ENCODE results near the gene DOK7. TPM values are rescaled to one million over a fixed set of nuclear protein-coding genes. Genes with fewer than 3 reads are reported as not detected.

DOK7 gene
- polyA plus RNA-seq, 3 donors: not detected

GRCh38 chr4:3445111-3445820, 17.8 kb upstream of the DOK7 start:
- WGBS (ENCODE audit: insufficient coverage): 89% methylated on average over 29 of the region's 34 CpGs
- H3K9me3 ChIP-seq (replicated peaks in 1 of 2; ENCODE audit: control insufficient read depth in 1 of 2, insufficient read depth in 1 of 2, low read length in 2 of 2): no peaks in the 10 kb centered on the region
- H3K4me1 ChIP-seq (ENCODE audit: control insufficient read depth in 1 of 2, insufficient read depth in 2 of 2, low read length in 2 of 2): peaks cover 5 to 6% of the 10 kb centered on the region in 2 donors
- TF ChIP-seq CTCF (IDR thresholded peaks at IDR 0.05): no peak
- no peak overlapping the region for H3K9ac ChIP-seq (ENCODE audit: insufficient read depth, low read length, poor library complexity, severe bottlenecking)
- H3K27me3 Mint-ChIP-seq (ENCODE audit: low read depth in 3 of 3): peaks cover 1 to 3% (median 2%) of the 10 kb centered on the region in 3 donors
- H3K9me3 Mint-ChIP-seq: peaks cover 0 to 3% (median 0%) of the 10 kb centered on the region in 7 donors
- no peak overlapping the region for H3K4me3 ChIP-seq (replicated peaks in 1 of 3; ENCODE audit: low read depth in 2 of 3, low read length in 3 of 3)
- H3K4me3 Mint-ChIP-seq: no peak overlapping the region
- H3K27ac Mint-ChIP-seq: no peak overlapping the region
- no peaks in the 10 kb centered on the region for H3K36me3 ChIP-seq (replicated peaks in 1 of 2; ENCODE audit: control insufficient read depth in 1 of 2, insufficient read depth in 2 of 2, low read length in 2 of 2)
- no peaks in the 10 kb centered on the region for H3K79me2 ChIP-seq (ENCODE audit: insufficient read depth, low read length)
- intact Hi-C loops (cut with micrococcal nuclease): loop anchor here in 1 of 2 donors (10.0 kb wide), 1 partner anchor 250 kb away; no protein-coding TSS in a partner anchor
- no peak overlapping the region for H2AFZ ChIP-seq (ENCODE audit: insufficient read depth, low read depth, low read length, poor library complexity, severe bottlenecking)
- H4K20me1 ChIP-seq (ENCODE audit: insufficient read depth, low read length): no peaks in the 10 kb centered on the region
- no peaks in the 10 kb centered on the region for H3K36me3 Mint-ChIP-seq
- no peak overlapping the region for H3K27ac ChIP-seq (ENCODE audit: low read depth in 1 of 2, low read length in 2 of 2)
- H3K27me3 ChIP-seq (ENCODE audit: control insufficient read depth in 2 of 2, insufficient read depth in 2 of 2, low read length in 2 of 2): no peaks in the 10 kb centered on the region
- no peak for DNase-seq
- peaks cover 6% of the 10 kb centered on the region for H3K4me1 Mint-ChIP-seq
- H3K4me2 ChIP-seq (replicated peaks; ENCODE audit: extremely low read depth, low read length, poor library complexity, severe bottlenecking): no peak overlapping the region

GRCh38 chr4:3445829-3446545, 17.1 kb upstream of the DOK7 start:
- Histone ChIP-seq H4K20me1 (ENCODE audit: insufficient read depth, low read length) (no peaks in the 10 kb centered on the region), H3K4me3 (replicated peaks in 1 of 3; ENCODE audit: low read depth in 2 of 3, low read length in 3 of 3) (no peak overlapping the region), H3K27me3 (ENCODE audit: control insufficient read depth in 2 of 2, insufficient read depth in 2 of 2, low read length in 2 of 2) (no peaks in the 10 kb centered on the region), H3K27ac (ENCODE audit: low read depth in 1 of 2, low read length in 2 of 2) (no peak overlapping the region), H3K9me3 (replicated peaks in 1 of 2; ENCODE audit: control insufficient read depth in 1 of 2, insufficient read depth in 1 of 2, low read length in 2 of 2) (no peaks in the 10 kb centered on the region), H3K4me1 (ENCODE audit: control insufficient read depth in 1 of 2, insufficient read depth in 2 of 2, low read length in 2 of 2) (peaks cover 5 to 6% of the 10 kb centered on the region in 2 donors), H2AFZ (ENCODE audit: insufficient read depth, low read depth, low read length, poor library complexity, severe bottlenecking) (no peak overlapping the region), H3K79me2 (ENCODE audit: insufficient read depth, low read length) (no peaks in the 10 kb centered on the region), H3K9ac (ENCODE audit: insufficient read depth, low read length, poor library complexity, severe bottlenecking) (no peak overlapping the region), H3K4me2 (replicated peaks; ENCODE audit: extremely low read depth, low read length, poor library complexity, severe bottlenecking) (no peak overlapping the region), H3K36me3 (replicated peaks in 1 of 2; ENCODE audit: control insufficient read depth in 1 of 2, insufficient read depth in 2 of 2, low read length in 2 of 2) (no peaks in the 10 kb centered on the region)
- no peaks in the 10 kb centered on the region for H3K36me3 Mint-ChIP-seq
- peaks cover 5% of the 10 kb centered on the region for H3K4me1 Mint-ChIP-seq
- H3K27ac Mint-ChIP-seq: no peak overlapping the region
- no peak for DNase-seq
- H3K27me3 Mint-ChIP-seq (ENCODE audit: low read depth in 3 of 3): peaks cover 3 to 6% (median 3%) of the 10 kb centered on the region in 3 donors
- intact Hi-C loops (cut with micrococcal nuclease): loop anchor here in 1 of 2 donors (10.0 kb wide), 1 partner anchor 251 kb away; no protein-coding TSS in a partner anchor
- TF ChIP-seq CTCF (IDR thresholded peaks at IDR 0.05): no peak
- 97% methylated on average over 28 of the region's 34 CpGs for WGBS (ENCODE audit: insufficient coverage)
- no peak overlapping the region for H3K4me3 Mint-ChIP-seq
- peaks cover 0 to 3% (median 0%) of the 10 kb centered on the region in 7 donors for H3K9me3 Mint-ChIP-seq

Data from CD14-positive monocyte (primary cell).